Omental fat pad (tissue), 4 donors: ENCODE data around the gene ATP9B. TPM values are rescaled to one million over a fixed set of nuclear protein-coding genes. Genes with fewer than 3 reads are reported as not detected.

Source experiments
- ATAC-seq: fragments of 150-250 bp; one replicate; pipeline ENCODE4 v1.9.1; 2016; ENCODE audit warnings: mild to moderate bottlenecking, moderate library complexity; ENCODE audit not compliant: low FRiP score
- DNase-seq: peaks from one replicate; pipeline ENCODE4 v3.0.0-alpha.2; 2019; ENCODE audit warnings: low spot score
- total RNA-seq, 4 donors: library from RNA; depleted of rRNA; stranded (reverse); fragments of >200 nt; gene quantifications; one replicate each; pipeline ENCODE4 v1.1.0, GENCODE V29; 2016
- TF ChIP-seq, protein P1 (sequence below), 3 donors: fragments of 450-650 bp; IDR thresholded peaks; one replicate each; pipeline ENCODE4 v1.5.1; 2016 to 2017; ENCODE audit warnings: antibody characterized with exemption in 3 of 3, mild to moderate bottlenecking in 3 of 3, moderate library complexity in 2 of 3

Gene ATP9B
- total RNA-seq, 4 donors from 2014 or later, result 28.8 to 47.3 (median 39.8) TPM

- DNase-seq (no peak), ATAC-seq (no peak)
- TF ChIP-seq, protein P1, sequence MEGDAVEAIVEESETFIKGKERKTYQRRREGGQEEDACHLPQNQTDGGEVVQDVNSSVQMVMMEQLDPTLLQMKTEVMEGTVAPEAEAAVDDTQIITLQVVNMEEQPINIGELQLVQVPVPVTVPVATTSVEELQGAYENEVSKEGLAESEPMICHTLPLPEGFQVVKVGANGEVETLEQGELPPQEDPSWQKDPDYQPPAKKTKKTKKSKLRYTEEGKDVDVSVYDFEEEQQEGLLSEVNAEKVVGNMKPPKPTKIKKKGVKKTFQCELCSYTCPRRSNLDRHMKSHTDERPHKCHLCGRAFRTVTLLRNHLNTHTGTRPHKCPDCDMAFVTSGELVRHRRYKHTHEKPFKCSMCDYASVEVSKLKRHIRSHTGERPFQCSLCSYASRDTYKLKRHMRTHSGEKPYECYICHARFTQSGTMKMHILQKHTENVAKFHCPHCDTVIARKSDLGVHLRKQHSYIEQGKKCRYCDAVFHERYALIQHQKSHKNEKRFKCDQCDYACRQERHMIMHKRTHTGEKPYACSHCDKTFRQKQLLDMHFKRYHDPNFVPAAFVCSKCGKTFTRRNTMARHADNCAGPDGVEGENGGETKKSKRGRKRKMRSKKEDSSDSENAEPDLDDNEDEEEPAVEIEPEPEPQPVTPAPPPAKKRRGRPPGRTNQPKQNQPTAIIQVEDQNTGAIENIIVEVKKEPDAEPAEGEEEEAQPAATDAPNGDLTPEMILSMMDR (IDR thresholded peaks at IDR 0.05), result no peak
These were observed 356.3 kb downstream of the ATP9B start for GRCh38 chr18:79425569-79425886.

GRCh38 chr18:79426376-79427300, 357.4 kb downstream of the ATP9B start:
- no peak for ATAC-seq
- TF ChIP-seq, protein P1 (IDR thresholded peaks at IDR 0.05), result no peak
- no peak for DNase-seq

DNA sequence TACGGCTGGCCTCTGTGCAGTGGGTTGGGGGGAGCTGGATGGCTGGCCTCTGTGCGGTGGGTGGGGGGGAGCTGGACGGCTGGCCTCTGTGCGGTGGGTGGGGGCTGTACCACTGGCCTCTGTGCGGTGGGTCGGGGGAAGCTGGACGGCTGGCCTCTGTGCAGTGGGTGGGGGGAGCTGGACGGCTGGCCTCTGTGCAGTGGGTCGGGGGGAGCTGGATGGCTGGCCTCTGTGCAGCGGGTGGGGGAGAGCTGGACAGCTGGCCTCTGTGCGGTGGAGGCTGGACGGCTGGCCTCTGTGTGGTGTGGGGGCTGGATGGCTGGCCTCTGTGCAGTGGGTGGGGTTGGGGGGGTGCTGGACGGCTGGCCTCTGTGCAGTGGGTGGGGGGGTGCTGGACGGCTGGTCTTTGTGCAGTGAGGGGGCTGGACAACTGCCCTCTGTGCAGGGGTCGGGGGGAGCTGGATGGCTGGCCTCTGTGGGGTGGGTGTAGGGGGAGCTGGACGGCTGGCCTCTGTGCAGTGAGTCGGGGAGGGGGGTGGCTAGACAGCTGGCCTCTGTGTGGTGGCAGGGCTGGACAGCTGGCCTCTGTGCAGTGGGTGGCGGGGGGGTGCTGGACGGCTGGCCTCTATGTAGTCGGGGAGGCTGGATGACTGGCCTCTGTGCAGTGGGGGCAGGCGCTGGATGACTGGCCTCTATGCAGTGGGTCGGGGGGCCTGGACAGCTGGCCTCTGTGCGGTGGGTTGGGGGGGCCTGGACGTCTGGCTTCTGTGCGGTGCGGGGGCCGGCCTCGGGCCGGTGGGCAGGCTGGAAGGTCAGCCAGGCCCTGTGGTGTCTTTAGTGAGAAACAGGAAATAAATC, 358.4 kb downstream of the ATP9B start:
- TF ChIP-seq, protein P1 (IDR thresholded peaks at IDR 0.05), result no peak
- DNase-seq (no peak), ATAC-seq (no peak)

Other genes with a start within 250 kb of the ATP9B start
- gene SALL3, start 89.6 kb upstream of the ATP9B start, total RNA-seq, result under 1 TPM in 1 of 4 donors, not detected in 3; 0.12 TPM